HG02884 (cell line): ENCODE results near the gene PRUNE2.

Source experiments
- ATAC-seq: cut with Tn5 transposase; IDR thresholded peaks from one replicate; pipeline ENCODE4 v1.9.1; 2021; ENCODE audit warnings: mild to moderate bottlenecking, moderate library complexity; ENCODE audit not compliant: unreplicated experiment

PRUNE2 gene

DNA sequence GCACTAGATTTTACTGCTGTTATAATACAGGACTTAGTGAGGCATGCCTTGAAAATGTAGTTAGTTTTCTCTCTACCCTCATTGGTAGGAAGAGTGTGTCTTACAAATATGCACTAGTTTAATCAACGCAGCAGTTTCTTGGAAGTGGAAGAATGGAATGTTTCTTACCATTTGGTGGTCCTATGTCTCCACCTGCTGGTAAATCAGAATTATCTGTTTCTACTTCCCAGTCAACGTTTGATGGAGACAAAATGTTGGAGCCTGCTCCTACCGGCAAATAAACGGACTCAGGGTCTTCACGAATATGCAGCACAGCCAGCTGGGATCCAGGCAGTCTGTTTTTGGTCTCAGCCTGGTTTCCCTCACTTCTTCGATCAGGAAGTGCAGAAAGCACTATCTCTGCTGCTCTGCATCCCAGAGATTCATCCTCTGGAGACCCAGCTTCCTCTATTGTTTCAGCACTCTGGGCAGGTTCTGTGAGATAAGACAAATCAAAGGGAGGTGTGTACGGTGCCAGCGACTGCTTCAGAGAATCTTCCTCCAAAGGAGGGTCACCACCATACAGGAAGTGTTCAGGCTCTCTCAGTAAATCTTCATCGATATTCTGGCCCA is 201.2 kb downstream of the PRUNE2 start:
- ATAC-seq, result no peak

DNA sequence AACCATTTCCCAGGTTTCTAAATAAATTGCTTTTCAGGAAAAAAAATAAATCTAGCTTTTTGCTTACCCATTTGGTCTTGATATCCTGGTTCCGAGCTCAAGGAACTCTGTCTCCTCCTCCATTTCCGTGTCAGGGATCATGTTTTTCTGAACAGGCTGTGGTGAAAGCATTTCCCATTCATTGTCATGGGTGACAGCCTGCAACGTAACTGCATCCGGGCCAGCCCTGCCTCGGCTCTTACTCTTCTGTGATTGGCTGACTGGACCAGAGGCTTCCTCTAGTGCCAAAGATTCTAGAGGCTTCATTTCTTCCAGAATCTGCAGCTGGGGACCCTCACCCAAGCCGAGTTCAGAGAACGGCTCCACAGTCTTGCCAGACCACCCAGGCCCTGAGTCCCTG is 202.6 kb downstream of the PRUNE2 start:
- no peak for ATAC-seq

DNA sequence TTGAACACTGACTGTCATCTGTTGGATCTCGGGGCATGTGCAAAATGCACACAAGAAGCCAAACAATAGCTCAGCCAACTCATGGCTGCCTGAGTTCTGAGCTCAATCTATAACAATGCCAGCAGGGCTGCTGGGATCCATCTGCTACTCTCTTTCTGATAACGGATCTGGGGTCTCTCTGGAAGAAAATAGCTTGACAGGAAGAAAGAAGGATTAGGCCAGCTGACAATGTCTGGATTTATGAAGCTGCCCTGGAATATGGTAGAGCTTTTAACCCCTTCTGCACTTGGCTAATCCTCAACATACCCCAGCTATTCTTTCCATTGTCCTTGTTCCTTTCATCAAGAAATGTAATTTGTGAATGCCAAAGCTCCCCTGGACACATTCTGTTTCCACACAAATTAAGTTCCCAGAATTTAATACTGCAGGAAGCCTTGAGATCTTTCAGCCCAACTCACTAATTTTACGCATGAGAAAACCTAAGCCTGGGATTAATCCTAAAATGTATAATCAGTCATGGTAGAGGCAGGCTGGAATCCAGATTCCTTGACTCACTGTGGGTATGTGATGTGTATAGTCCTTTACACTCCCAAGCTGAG is 204.4 kb downstream of the PRUNE2 start:
- ATAC-seq, result no peak

DNA sequence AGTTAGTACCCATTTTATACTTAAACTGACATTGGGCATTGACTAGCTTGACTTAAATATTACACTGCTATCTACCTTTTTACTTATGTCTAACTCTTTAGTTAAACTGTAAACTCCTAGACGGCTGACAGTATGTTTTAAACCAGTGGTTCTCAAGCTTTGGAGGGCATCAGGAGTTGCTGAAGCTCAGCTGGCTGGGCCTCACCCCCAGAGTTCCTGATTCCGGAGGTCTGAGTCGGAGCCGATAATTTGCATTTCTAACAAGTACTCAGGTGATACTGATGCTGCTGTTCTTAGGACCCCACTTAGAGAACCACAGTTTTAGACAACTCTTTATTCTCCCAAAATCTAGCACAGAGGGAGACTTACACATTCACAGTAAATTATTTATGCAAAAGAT is 205.0 kb downstream of the PRUNE2 start:
- ATAC-seq, result no peak

DNA sequence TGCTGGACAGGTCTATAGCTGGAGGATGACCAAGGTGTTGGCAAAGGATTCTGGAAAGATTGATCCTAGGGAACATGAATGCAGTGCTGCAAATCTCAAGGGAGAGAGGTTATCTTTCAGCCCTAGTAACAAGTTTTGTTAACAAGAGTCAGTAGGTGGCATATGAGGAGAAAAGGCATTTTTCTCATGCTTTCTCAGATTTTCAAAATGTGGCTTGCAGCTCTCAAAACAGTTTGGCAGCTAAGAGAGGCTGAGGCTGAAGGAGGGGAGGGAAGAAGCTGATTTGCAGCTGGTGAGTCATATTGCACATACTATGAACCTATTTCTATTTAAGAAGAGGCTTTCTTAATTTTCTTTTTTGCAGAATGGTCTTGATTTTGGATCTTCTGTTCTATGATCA is 205.9 kb downstream of the PRUNE2 start:
- ATAC-seq, result no peak

DNA sequence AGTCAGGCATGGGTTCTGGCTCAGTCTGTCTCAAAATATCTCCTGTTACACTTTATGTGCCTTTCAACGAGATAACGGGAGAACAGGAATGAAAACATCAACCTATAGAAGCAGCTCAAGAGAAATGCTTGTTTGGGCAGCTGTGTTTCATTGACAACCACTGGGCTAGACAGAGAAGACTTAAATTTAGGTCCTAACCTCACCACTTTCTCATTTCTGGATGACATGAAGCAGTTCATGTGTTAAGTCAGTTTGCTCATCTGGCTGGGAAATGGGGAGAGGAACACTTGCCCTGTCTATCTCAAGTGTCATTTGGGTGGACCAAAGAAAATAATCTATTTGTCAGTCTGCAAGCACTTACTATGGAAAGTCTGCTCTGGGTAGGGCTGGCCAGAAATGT is 208.4 kb downstream of the PRUNE2 start:
- no peak for ATAC-seq

DNA sequence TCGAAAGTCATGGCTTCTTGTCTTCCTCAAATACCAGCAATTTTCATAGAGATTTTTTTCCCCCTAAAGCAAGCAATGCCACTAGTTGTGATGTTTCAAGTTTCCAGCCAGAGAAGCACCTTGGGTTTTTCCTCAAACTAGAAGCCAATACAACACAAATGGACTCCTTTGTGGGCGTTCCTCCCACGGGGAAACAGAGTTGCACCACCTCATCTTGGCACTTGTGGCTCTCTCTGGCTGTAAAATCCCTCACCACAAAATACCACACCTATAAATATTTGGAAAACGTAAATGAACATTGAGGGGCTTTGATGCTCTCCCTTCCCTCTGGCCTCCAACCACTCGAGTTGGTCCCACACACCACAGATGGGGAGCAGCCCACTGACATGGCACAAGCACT is 208.8 kb downstream of the PRUNE2 start:
- no peak for ATAC-seq

DNA sequence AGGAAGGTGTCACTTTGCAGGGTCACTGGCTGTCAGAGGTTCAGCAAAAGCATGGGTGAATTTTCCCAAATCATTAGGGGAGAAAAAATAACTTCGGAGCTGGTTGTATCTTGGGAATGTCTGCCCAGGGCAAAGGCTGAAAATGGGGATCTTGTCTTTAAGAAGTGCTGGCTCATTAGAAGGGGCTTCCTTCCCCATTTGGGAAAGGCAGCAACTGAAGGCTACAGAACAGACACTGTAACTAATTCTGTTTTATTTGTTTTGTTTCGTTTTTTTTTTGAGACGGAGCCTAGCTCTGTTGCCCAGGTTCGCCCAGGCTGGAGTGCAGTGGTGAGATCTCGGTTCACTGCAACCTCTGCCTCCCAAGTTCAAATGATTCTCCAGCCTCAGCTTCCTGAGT is 212.0 kb downstream of the PRUNE2 start:
- ATAC-seq, result no peak

DNA sequence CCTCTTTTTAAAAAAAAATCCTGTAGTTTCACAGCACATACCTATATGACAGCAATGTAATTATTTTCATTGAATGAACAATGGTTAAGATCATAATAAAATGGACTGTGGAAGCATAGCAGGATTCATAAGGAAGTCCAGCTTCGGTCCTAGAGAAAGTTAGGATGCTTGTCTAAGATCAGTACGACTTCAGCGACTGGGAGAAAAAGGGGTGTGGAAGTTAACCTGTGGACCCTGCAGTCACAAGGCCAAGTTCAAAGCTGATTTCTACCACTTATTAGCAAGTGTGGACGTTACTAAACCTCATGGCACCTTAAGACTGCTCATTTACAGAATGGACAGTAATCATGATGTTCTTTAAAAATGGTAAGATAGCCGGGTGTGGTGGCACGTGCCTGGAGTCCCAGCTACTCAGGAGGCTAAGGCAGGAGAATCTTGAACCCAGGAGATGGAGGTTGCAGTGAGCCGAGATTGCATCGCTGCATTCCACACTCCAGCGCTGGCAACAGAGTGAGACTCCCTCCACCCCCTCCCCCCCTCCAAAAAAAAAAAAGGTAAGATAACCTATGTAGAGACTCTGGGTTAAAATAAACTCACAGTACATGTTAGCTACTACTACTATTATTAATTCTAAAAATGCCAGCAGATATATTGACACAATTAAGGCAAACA is 213.3 kb downstream of the PRUNE2 start:
- no peak for ATAC-seq

DNA sequence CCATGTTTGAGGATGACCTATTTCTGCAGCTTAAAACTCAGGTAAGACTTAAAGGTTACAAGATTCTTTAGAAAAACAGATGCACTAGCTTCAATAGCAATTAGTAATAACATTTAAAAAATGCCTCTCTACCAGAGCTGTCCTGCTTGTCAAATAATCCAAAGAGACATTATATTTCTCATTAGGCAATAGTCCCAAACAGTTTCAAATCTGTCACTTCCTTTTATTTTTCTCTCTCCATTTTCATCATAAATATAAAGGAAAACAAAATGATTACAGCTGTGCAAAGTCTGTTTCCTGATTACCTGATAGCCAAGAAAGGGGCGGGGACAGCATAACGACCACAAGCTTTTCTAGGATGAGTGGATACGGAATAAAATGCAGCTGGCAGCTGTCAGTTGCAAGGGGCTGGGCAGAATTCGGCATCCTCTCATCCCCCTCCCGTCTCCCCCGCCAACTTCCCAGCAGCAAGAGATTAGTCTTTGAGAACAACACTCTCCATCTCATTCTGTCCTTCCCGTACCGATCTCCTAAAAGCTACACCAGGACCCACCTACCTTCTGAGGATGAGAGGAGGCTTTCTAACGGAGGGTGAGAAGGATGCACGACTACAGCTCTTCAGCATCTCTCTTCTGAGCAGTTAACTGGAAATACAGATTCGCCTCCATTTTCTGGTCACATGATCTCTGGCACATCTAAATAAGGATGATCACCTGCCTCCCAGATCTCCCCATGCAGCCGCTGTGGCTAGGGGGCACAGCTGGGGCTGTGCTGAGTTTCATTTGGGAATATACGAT is 214.2 kb downstream of the PRUNE2 start:
- peak; percentile 46 for ATAC-seq

DNA sequence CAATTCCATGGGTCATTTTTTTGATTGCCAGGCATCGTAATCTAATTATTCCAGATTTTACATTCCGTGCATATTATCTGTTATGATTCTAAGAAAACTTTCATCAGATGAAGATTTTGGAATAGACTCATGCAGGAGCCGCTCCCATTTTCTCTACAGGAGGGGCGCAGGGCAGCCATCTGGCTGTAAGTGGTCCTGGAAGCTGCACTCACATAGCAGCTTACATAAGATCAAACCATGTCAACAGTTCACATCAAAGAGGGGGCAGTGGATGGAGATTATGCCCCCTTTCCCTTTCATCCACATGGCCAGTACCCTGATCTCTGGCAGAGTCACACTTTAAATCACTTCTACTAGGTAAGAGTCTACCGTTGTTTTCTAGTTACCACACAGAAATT is 214.9 kb downstream of the PRUNE2 start:
- ATAC-seq, result no peak

DNA sequence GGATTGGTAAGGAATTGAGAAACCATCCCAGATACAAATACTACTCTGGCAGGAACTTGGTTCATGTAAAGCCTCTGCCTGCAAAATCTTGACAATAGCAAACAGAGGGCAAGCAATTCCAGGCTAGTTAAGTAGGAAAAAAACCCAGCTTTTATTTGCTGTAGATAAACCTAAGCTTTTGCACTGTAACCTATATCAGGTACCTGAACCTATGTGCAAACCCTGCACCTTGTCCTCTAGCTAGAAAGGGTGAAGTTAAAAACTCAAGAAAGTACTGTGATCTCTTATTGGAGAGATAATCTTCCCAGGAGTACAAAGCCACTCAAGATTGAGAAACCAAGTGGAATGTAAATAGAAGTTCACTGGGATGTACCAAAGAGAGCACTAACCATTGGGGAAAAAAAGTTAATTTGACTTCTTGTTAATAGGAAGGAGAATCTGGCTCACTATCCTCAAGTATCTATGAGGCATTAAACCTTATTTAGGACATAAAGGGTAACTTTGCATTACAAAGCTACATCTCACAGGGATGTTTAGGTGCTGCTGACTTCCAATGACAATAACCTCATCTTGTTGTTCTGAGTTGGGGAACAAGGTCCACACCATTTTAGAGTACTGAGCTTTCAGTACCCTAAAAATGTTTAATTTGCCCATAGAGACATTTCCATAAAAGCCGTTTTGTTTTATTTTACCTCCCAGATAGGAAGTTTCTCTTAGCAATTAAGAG is 215.5 kb downstream of the PRUNE2 start:
- ATAC-seq, result no peak

DNA sequence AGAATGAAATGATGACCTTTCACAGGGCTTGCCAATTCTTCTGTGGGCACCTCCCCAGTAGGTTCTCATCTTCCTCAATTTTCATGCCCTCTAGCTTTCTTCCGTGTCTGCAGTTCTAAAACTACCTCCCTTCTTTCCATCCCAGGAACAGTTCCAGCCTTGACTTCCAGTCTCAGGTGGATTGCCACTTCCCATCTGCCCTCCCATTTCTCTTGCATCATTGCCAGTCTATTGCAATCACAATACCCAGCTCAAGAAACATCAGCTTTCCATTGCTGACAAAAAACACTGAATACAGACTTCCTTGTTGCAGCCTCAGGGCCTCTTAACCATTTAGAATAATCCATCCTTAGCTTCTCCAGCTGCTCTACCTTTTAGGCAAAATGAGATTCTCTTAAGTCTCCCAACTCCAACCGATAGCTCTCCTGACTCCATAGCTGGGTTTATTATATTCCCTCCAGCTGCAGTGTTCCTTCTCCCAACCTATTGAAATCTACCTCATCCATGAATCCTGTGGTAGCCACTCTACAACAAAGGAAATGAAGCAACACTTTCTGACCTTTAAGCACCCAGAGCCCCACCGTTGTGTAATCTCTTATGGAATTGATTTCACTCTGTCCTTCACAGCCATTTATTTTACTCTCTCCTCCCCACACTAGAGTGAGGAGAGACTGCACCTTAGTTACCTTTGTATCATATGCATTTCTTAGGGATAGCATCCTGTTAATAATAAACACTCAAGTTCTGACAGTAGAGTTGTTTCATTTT is 217.3 kb downstream of the PRUNE2 start:
- ATAC-seq, result no peak

DNA sequence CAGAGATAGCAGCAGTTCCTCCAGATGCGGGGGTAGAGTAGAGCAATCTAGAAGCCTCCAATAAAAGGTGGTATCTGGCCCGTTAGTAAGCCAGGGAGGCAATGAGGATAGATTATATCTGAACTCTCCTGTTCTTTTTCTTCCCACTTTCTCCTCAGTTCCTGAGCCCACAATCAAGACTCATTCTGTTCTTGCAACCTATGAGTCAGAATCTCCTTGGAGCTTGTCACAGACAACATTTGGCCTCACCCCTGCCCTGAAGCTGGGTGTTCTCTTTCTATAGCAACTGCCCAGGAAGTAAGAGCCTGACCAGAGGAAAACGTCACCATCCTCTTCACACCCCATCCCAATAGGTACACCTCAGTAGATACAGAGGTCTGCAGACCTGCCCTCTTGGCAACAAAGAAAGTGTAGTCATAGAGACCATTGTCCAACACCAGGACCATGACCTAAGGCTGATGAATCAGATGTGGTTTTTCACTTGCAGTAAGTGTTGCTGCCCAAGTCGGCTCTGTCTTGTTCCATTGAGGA is 218.0 kb downstream of the PRUNE2 start:
- no peak for ATAC-seq

DNA sequence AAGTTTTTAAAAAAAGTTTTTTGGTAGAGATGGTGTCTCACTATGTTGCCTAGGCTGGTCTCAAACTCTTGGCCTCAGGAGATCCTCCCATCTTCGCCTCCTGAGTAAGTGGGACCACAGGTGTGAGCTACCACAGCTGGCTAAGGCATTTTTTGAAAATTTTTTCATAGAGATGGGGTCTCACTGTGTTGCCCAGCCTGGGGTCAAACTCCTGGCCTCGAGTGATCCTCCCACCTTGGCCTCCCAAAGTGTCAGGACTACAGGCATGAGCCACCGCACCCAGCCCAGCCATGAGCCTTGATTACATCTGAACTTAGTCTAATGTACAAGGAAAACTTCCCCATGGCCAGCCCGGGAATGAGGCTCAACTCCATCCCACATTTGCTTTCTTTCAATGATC is 219.2 kb downstream of the PRUNE2 start:
- no peak for ATAC-seq

DNA sequence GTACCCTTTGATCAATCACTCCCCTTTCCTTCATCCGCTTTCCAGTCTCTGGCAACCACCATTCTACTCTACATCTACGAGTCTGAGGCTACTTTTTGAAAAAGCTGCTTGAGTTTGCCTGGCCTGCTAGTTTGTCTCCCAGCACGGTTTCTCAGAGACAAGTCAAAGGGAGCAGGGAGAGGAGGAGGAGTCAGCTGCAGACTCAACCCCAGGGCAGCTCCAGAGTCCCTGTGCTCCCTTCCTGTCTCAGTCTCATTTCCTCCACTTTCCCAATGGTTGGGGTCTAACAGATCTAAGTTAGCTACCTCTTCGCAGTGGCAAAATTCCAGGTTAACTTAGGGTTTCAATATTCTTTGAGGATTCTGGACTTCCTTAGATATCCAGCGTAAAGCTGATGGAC is 221.7 kb downstream of the PRUNE2 start:
- ATAC-seq, result no peak

DNA sequence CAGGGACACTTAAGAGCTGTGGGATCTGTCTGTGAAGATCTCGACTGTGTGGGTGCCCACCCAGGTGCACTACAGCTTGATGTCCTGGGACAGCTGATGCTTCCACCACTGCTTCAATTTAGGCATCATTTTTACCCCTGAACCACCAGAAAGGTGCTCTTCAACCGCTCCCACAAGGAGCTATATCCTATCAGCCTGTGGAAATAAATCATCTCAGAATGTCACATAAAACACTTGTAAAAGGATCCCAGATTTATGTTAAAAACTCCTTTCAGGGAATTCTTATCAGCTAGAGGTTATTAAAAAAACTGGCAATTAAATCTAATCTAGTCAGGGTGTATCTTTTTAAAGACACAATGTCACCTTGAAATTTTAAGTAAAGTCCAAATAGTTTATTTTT is 224.4 kb downstream of the PRUNE2 start:
- no peak for ATAC-seq

DNA sequence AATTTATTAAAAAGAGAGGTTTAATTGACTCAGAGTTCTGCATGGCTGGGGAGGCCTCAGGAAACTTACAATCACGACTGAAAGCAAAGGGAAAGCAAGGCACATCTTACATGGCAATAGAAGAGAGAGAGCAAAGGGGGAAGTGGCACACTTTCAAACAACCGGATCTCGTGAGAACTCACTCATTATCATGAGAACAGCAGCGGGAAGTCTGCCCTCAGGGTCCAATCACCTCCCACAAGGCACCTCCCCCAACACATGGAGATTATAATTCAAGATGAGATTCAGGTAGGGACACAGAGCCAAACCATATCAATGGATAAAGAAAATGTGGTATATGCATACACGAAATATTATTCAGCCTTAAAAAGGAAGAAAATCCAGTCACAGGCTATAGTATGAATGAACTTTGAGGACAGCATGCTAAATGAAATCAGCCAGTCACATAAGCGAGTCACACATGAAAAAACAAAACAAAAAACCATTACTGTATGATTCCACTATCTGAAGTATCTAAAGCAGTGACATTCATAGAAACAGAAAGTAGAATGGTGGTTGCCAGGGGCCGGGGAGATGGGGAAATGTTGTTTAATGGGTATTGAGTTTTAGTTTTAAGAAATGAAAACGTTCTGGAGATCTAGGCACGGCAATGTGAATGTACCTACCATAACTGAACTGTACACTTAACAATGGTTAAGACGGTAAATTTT is 225.0 kb downstream of the PRUNE2 start:
- peak; percentile 54 for ATAC-seq

DNA sequence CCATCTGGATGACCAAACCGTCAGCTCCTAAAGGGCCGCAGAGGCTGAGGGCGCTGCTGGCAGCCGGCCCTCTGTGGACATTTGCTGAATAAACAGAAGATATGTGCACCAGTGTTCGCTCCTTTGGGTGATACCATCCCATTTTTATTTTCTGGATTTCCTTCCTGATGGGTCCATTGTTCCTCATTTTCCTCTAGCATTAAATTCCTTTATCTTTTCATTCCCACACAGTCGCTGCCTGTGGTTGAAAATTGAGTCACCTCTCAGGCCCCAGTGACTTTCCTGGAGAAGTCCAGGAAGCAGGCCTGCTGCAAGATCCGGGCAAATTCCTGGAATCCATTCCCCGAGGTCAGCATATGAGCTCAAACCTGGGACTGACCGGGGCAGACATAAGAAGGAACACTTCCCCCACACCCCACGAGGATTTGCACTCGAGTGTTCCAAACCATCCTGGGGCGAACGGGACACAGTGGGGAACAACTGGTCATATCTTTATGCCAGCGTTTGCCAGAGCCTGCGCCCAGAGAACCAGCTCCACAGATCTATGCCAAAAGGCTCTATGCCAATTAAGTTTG is 228.3 kb downstream of the PRUNE2 start:
- ATAC-seq, result no peak
